Skeletal muscle tissue (tissue), 2 donors: ENCODE data around the gene TMPRSS11F. TPM values are rescaled to one million over a fixed set of nuclear protein-coding genes. Genes with fewer than 3 reads are reported as not detected.

Source experiments
- small RNA-seq: library from RNA; depleted of rRNA; stranded (forward); fragments of <200 nt; gene quantifications from one replicate; pipeline ENCODE3, GENCODE V24; 2014
- total RNA-seq: library from RNA; depleted of rRNA; stranded (reverse); fragments of >200 nt; gene quantifications from one replicate; pipeline ENCODE4 v1.2.3, GENCODE V29; 2014

TMPRSS11F gene
- total RNA-seq, 1 donor from 2014 or later, result not detected

Small RNAs within 50 kb of the gene (small RNA-seq; reads per million reads assigned to genes)
- gene RNU6-95P, result not detected

Other genes starting within 250 kb of the TMPRSS11F start
- gene TMPRSS11D, start 245.9 kb downstream of the TMPRSS11F start, total RNA-seq, result not detected
- gene TMPRSS11A, start 166.4 kb downstream of the TMPRSS11F start, total RNA-seq, result not detected
- not detected for gene TMPRSS11B, start 115.8 kb upstream of the TMPRSS11F start, total RNA-seq
- gene YTHDC1, start 220.2 kb upstream of the TMPRSS11F start, total RNA-seq, result 43.8 TPM